HCT116 (cell line): ENCODE data around the gene PTOV1.

Experiments used
- CEBPB ChIP-seq: IDR thresholded peaks from 2 replicates; pipeline ENCODE4 v1.6.1; 2012; ENCODE audit warnings: low read depth
- ELF1 ChIP-seq: IDR thresholded peaks from 2 replicates; pipeline ENCODE4 v1.6.1; 2012; ENCODE audit warnings: low read depth, borderline replicate concordance
- EZH2 ChIP-seq: fragments of 200-600 bp; sonication (generic); IDR thresholded peaks from 2 replicates; pipeline ENCODE4 v1.6.1; 2017; ENCODE audit warnings: antibody characterized with exemption, mixed run types
- POLR2A ChIP-seq: IDR thresholded peaks from 2 replicates; pipeline ENCODE4 v1.7.0; 2011; ENCODE audit warnings: borderline replicate concordance; ENCODE audit not compliant: insufficient read depth, insufficient read length; ENCODE audit errors: extremely low read depth
- POLR2AphosphoS5 ChIP-seq: IDR thresholded peaks from 2 replicates; pipeline ENCODE4 v1.6.1; 2011; ENCODE audit warnings: mild to moderate bottlenecking, low read depth, low read length, moderate library complexity
- SIN3A ChIP-seq: IDR thresholded peaks from 2 replicates; pipeline ENCODE4 v1.6.1; 2012; ENCODE audit warnings: low read depth
- TF ChIP-seq, protein P1 (sequence below), 3 experiments: fragments of 200-600 bp in 1 of 3; sonication (generic) in 1 of 3; IDR thresholded peaks in 2 of 3; conservative IDR thresholded peaks in 1 of 3; 2 replicates each; pipeline ENCODE4 v1.5.1; 2012 to 2017; ENCODE audit warnings: low read depth in 2 of 3, low read length in 2 of 3, antibody characterized with exemption in 1 of 3, borderline replicate concordance in 1 of 3, control low read depth in 1 of 3, mild to moderate bottlenecking in 1 of 3, mixed read lengths in 1 of 3, mixed run types in 1 of 3, moderate library complexity in 1 of 3; ENCODE audit not compliant: insufficient read depth in 1 of 3
- TF ChIP-seq, protein P2 (sequence below): IDR thresholded peaks from 2 replicates; pipeline ENCODE4 v1.6.1; 2012

DNA sequence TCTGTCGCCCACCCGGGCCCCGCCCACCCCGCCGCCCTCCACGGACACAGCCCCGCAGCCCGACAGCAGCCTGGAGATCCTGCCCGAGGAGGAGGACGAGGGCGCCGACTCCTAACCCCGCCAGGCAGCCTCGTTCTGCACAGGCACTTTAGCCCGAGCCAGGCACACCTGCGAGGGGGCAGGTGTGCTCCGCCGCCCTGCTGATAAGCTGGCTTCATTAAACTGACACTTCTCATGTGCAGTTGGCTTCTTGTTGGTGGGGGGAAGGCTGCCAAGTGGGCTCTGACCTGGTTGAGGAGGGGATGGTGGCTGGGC, 37.5 kb downstream of the PTOV1 start:
- TF ChIP-seq POLR2A (no peak), ELF1 (no peak), SIN3A (no peak), CEBPB (no peak), EZH2 (no peak), POLR2AphosphoS5 (no peak)
- TF ChIP-seq, protein P1, sequence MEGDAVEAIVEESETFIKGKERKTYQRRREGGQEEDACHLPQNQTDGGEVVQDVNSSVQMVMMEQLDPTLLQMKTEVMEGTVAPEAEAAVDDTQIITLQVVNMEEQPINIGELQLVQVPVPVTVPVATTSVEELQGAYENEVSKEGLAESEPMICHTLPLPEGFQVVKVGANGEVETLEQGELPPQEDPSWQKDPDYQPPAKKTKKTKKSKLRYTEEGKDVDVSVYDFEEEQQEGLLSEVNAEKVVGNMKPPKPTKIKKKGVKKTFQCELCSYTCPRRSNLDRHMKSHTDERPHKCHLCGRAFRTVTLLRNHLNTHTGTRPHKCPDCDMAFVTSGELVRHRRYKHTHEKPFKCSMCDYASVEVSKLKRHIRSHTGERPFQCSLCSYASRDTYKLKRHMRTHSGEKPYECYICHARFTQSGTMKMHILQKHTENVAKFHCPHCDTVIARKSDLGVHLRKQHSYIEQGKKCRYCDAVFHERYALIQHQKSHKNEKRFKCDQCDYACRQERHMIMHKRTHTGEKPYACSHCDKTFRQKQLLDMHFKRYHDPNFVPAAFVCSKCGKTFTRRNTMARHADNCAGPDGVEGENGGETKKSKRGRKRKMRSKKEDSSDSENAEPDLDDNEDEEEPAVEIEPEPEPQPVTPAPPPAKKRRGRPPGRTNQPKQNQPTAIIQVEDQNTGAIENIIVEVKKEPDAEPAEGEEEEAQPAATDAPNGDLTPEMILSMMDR (IDR thresholded peaks at IDR 0.05 in 2 of 3, conservative IDR thresholded peaks at IDR 0.05 in 1 of 3; ENCODE audit: borderline replicate concordance in 1 of 3, insufficient read depth in 1 of 3, low read depth in 2 of 3, low read length in 2 of 3) = no peak
- TF ChIP-seq, protein P2, sequence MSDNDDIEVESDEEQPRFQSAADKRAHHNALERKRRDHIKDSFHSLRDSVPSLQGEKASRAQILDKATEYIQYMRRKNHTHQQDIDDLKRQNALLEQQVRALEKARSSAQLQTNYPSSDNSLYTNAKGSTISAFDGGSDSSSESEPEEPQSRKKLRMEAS = no peak
